ENCODE data around the gene CDC42BPG. TPM values are rescaled to one million over a fixed set of nuclear protein-coding genes. Genes with fewer than 3 reads are reported as not detected.

The CDC42BPG gene
- total and polyA plus RNA-seq, 9 of the 15 experiments (the other 6 are each of a cell fraction or from before 2014, with no cell fraction given), result 0.04 to 8.8 (median 2.1) TPM

- TF ChIP-seq, protein P1, sequence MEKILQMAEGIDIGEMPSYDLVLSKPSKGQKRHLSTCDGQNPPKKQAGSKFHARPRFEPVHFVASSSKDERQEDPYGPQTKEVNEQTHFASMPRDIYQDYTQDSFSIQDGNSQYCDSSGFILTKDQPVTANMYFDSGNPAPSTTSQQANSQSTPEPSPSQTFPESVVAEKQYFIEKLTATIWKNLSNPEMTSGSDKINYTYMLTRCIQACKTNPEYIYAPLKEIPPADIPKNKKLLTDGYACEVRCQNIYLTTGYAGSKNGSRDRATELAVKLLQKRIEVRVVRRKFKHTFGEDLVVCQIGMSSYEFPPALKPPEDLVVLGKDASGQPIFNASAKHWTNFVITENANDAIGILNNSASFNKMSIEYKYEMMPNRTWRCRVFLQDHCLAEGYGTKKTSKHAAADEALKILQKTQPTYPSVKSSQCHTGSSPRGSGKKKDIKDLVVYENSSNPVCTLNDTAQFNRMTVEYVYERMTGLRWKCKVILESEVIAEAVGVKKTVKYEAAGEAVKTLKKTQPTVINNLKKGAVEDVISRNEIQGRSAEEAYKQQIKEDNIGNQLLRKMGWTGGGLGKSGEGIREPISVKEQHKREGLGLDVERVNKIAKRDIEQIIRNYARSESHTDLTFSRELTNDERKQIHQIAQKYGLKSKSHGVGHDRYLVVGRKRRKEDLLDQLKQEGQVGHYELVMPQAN (IDR thresholded peaks at IDR 0.05; ENCODE audit: borderline replicate concordance), result peak; percentile 25; the same call in 1 of the 2 replicates
- TF ChIP-seq KDM5B (IDR thresholded peaks at IDR 0.05; ENCODE audit: insufficient replicate concordance, low read depth, low read length) (peak; percentile 47), CBFA2T2 (conservative IDR thresholded peaks at IDR 0.05) (peak; percentile 80), BRF1 (IDR thresholded peaks at IDR 0.05; ENCODE audit: borderline replicate concordance, extremely low read depth, insufficient read length) (no peak), CBX5 (IDR thresholded peaks at IDR 0.05; ENCODE audit: borderline replicate concordance, low read depth) (no peak), CBX3 (IDR thresholded peaks at IDR 0.05; ENCODE audit: borderline replicate concordance in 1 of 2, low read length in 2 of 2) (no peak; a peak in 1 of 3 replicates), NFE2 (IDR thresholded peaks at IDR 0.05; ENCODE audit: low read depth) (peak; percentile 89), EHMT2 (IDR thresholded peaks at IDR 0.05) (0 out of 2 replicates have a peak, but pooled peaks have one; percentile 48), CCAR2 (IDR thresholded peaks at IDR 0.05; ENCODE audit: low read depth, low read length) (no peak)
- TF ChIP-seq, protein P2, sequence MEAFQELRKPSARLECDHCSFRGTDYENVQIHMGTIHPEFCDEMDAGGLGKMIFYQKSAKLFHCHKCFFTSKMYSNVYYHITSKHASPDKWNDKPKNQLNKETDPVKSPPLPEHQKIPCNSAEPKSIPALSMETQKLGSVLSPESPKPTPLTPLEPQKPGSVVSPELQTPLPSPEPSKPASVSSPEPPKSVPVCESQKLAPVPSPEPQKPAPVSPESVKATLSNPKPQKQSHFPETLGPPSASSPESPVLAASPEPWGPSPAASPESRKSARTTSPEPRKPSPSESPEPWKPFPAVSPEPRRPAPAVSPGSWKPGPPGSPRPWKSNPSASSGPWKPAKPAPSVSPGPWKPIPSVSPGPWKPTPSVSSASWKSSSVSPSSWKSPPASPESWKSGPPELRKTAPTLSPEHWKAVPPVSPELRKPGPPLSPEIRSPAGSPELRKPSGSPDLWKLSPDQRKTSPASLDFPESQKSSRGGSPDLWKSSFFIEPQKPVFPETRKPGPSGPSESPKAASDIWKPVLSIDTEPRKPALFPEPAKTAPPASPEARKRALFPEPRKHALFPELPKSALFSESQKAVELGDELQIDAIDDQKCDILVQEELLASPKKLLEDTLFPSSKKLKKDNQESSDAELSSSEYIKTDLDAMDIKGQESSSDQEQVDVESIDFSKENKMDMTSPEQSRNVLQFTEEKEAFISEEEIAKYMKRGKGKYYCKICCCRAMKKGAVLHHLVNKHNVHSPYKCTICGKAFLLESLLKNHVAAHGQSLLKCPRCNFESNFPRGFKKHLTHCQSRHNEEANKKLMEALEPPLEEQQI (IDR thresholded peaks at IDR 0.05), result no peak
- TF ChIP-seq, protein P3, sequence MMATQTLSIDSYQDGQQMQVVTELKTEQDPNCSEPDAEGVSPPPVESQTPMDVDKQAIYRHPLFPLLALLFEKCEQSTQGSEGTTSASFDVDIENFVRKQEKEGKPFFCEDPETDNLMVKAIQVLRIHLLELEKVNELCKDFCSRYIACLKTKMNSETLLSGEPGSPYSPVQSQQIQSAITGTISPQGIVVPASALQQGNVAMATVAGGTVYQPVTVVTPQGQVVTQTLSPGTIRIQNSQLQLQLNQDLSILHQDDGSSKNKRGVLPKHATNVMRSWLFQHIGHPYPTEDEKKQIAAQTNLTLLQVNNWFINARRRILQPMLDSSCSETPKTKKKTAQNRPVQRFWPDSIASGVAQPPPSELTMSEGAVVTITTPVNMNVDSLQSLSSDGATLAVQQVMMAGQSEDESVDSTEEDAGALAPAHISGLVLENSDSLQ (IDR thresholded peaks at IDR 0.05), result peak; percentile 37; the same call in 1 of the 2 replicates
- TF ChIP-seq, protein P4, sequence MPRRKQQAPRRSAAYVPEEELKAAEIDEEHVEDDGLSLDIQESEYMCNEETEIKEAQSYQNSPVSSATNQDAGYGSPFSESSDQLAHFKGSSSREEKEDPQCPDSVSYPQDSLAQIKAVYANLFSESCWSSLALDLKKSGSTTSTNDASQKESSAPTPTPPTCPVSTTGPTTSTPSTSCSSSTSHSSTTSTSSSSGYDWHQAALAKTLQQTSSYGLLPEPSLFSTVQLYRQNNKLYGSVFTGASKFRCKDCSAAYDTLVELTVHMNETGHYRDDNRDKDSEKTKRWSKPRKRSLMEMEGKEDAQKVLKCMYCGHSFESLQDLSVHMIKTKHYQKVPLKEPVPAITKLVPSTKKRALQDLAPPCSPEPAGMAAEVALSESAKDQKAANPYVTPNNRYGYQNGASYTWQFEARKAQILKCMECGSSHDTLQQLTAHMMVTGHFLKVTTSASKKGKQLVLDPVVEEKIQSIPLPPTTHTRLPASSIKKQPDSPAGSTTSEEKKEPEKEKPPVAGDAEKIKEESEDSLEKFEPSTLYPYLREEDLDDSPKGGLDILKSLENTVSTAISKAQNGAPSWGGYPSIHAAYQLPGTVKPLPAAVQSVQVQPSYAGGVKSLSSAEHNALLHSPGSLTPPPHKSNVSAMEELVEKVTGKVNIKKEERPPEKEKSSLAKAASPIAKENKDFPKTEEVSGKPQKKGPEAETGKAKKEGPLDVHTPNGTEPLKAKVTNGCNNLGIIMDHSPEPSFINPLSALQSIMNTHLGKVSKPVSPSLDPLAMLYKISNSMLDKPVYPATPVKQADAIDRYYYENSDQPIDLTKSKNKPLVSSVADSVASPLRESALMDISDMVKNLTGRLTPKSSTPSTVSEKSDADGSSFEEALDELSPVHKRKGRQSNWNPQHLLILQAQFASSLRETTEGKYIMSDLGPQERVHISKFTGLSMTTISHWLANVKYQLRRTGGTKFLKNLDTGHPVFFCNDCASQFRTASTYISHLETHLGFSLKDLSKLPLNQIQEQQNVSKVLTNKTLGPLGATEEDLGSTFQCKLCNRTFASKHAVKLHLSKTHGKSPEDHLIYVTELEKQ (CRISPR knock-in tag; IDR thresholded peaks at IDR 0.05), result no peak
- TF ChIP-seq, protein P5, sequence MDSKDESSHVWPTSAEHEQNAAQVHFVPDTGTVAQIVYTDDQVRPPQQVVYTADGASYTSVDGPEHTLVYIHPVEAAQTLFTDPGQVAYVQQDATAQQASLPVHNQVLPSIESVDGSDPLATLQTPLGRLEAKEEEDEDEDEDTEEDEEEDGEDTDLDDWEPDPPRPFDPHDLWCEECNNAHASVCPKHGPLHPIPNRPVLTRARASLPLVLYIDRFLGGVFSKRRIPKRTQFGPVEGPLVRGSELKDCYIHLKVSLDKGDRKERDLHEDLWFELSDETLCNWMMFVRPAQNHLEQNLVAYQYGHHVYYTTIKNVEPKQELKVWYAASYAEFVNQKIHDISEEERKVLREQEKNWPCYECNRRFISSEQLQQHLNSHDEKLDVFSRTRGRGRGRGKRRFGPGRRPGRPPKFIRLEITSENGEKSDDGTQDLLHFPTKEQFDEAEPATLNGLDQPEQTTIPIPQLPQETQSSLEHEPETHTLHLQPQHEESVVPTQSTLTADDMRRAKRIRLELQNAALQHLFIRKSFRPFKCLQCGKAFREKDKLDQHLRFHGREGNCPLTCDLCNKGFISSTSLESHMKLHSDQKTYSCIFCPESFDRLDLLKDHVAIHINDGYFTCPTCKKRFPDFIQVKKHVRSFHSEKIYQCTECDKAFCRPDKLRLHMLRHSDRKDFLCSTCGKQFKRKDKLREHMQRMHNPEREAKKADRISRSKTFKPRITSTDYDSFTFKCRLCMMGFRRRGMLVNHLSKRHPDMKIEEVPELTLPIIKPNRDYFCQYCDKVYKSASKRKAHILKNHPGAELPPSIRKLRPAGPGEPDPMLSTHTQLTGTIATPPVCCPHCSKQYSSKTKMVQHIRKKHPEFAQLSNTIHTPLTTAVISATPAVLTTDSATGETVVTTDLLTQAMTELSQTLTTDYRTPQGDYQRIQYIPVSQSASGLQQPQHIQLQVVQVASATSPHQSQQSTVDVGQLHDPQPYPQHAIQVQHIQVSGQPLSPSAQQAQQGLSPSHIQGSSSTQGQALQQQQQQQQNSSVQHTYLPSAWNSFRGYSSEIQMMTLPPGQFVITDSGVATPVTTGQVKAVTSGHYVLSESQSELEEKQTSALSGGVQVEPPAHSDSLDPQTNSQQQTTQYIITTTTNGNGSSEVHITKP (IDR thresholded peaks at IDR 0.05; ENCODE audit: partially characterized antibody), result no peak
Measured at GRCh38 chr11:64885367-64886286, 41.2 kb upstream of the CDC42BPG start (continued).

All from K562 (cell line).